ENCODE measurements around the gene SLC5A4.
A peak's percentile ranks its signal among the peaks of the same experiment; 100 is the strongest.
"Not testable (repeated sequence)": the region's sequence is repeated elsewhere in the genome, so short reads cannot be mapped to it uniquely, and the experiment has no call there.

The SLC5A4 gene

DNA sequence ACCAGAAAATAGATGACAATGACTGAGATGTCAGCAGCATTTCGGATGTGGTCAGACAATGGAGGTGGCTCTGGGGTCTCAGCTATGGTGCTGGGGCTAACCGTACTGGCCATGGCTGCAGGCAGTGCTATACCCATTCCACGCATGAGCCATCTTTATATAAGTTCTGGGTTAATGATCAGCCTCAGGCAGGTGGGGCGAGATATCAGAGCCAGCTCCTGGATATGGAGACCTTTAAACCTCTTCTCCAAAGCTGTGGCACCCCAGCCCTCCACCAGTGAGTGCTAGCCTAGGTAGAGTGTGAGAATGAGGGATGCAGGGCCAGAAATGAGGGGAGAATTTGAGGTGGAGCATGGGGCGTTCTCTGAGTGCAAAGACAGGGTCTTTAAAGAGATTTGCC, at the start of gene SLC5A4:
TSS of gene SLC5A4 (minus strand) at position 131 of the 400 bp plus-strand sequence. CDS start at position 113, 18 bp downstream.
- Mint-ChIP-seq H3K36me3 (no peaks in the 10 kb centered on the region), H3K9me3 (no peaks in the 10 kb centered on the region), H3K4me3 (no peak within 1 kb of the TSS), H3K27me3 (peaks cover 13% of the 10 kb centered on the region), H3K4me1 (no peaks in the 10 kb centered on the region), H3K27ac (peak within 1 kb of the TSS; percentile 48)

DNA sequence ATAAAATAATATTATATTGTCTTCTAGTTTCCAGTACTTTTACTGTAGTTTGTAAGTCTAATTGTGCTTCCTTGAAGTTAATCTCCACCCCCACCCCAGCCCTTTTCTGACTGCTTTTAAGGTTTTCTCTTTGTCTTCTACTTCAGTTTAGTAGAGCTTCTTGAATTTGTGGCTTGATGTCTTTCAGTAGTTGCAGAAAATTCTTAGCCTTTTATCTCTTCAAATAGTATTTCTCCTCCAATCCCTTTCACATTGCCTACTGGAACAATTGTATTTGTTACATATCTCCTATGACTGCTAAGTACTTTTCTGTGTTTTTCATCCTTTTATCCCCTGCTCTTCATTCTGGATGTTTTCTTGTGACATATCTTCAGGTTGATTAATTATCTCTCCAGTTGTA, 38.8 kb upstream of the SLC5A4 start:
- not testable (repeated sequence) for H3K27me3 Mint-ChIP-seq, H3K36me3 Mint-ChIP-seq, H3K4me3 Mint-ChIP-seq, H3K27ac Mint-ChIP-seq, H3K4me1 Mint-ChIP-seq, H3K9me3 Mint-ChIP-seq

DNA sequence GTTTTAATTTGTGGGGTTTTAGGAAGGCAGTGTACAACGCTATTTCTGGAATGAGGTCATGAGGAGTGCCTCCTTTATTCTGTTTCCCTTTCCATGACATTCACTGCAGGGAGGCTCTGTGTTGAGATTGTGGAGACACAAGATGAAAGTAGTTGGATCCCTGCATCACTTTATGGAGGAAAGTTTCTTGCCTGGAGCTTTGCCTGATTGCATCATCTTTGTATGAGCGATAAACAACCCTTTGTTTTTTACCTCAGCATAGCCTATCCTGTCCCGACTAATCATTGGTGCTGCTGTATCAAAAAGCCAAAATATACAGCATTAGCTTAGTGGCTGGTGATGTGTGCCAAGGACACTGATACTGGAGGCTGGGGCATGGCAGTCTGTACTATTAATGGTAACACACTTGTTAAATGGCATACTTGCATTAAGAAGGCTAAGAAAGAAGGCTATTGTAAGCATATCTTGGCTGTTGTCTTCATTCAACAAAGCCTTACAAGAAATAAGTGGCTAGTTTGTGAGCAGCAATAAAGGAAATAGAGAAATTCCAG, 31.2 kb upstream of the SLC5A4 start:
- Mint-ChIP-seq H3K36me3 (peaks cover 1% of the 10 kb centered on the region), H3K4me3 (no peak overlapping the region), H3K4me1 (no peaks in the 10 kb centered on the region), H3K27ac (no peak overlapping the region), H3K9me3 (no peaks in the 10 kb centered on the region), H3K27me3 (peaks cover 11% of the 10 kb centered on the region)

DNA sequence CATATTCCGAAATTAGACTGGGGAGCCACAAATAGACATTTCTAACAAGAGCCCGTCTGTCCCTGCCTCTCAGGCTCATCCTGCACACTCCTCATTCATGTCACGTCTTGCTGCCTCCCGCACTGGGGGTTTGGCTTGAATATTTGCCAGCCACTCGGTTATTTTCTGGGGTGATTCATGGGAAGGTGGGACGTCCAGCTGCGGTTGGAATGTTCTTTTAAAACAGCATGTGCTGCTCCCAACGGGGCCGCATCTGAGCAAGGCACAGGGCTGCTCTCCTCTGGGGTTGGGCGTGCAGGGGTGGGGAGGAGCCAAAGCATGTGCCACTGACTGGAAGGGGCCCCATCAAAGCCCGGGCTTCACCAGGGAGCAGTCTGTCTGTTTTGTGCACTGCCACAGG, 25.9 kb upstream of the SLC5A4 start:
- no peak overlapping the region for H3K27ac Mint-ChIP-seq
- no peaks in the 10 kb centered on the region for H3K9me3 Mint-ChIP-seq
- H3K4me1 Mint-ChIP-seq, result no peaks in the 10 kb centered on the region
- H3K4me3 Mint-ChIP-seq, result no peak overlapping the region
- peaks cover 1% of the 10 kb centered on the region for H3K36me3 Mint-ChIP-seq
- peaks cover 8% of the 10 kb centered on the region for H3K27me3 Mint-ChIP-seq

DNA sequence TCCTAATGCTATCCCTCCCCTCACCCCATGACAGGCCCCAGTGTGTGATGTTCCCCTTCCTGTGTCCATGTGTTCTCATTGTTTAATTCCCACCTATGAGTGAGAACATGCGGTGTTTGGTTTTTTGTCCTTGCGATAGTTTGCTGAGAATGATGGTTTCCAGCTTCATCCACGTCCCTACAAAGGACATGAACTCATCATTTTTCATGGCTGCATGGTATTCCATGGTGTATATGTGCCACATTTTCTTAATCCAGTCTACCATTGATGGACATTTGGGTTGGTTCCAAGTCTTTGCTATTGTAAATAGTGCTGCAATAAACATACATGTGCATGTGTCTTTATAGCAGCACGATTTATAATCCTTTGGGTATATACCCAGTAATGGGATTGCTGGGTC, 20.2 kb upstream of the SLC5A4 start:
- not testable (repeated sequence) for H3K9me3 Mint-ChIP-seq, H3K27ac Mint-ChIP-seq, H3K27me3 Mint-ChIP-seq, H3K4me3 Mint-ChIP-seq, H3K36me3 Mint-ChIP-seq, H3K4me1 Mint-ChIP-seq

DNA sequence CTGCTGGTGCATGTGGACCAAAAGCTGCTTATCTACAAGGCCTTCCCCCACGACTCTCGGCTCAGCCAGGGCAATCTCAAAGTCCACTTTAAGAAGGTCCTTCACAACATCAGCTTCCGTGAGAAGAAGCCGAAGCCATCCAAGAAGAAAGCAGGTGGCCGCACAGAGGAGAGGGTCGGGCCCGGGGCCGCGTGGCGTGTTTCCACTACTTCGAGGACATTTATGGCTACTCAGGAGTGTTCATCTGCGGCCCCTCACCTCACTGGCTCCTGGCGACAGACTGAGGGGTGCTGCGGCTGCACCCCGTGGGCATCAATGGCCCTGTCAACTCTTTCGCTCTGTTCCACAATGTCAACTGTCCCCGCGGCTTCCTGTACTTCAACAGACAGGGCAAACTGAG, 16.2 kb upstream of the SLC5A4 start:
- Mint-ChIP-seq H3K4me3 (no peak overlapping the region), H3K36me3 (no peaks in the 10 kb centered on the region), H3K27ac (no peak overlapping the region), H3K4me1 (peaks cover 2% of the 10 kb centered on the region), H3K9me3 (no peaks in the 10 kb centered on the region), H3K27me3 (no peaks in the 10 kb centered on the region)

DNA sequence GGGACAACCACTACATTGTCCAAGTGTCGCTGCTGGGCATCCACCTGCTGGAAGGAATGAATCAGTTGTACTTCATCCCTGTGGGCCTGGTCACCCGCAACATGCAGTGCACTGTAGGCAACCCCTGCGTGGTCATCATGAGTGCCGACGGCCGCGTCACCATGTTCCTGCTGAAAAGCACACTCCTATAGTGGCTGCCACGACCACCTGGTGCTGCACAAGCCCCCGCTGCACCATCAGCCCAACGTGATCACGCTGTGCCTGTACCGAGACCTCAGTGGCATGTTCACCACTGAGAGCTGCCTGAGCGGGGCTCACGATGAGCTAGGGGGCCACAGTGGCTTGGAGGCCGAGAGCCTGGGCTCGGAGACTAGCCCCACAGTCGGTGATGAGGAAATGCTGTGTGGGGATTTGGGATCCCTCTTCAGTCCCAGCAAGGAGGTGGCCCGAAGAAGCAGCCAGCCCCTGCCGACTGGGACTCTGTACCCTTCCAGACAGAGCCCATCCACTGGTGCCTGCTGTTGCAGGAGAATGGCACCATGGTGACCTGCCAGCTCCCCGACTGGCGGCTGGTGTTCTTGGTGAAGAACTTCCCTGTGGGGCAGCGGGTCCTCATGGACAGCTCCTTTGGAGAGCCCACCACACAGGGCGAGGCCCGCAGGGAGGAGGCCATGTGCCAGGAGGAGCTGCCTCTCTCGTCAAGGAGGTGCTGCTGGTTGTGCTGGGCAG, 15.7 kb upstream of the SLC5A4 start:
- Mint-ChIP-seq H3K27me3 (no peaks in the 10 kb centered on the region), H3K9me3 (no peaks in the 10 kb centered on the region), H3K4me1 (peaks cover 8% of the 10 kb centered on the region), H3K27ac (no peak overlapping the region), H3K4me3 (no peak overlapping the region), H3K36me3 (no peaks in the 10 kb centered on the region)

DNA sequence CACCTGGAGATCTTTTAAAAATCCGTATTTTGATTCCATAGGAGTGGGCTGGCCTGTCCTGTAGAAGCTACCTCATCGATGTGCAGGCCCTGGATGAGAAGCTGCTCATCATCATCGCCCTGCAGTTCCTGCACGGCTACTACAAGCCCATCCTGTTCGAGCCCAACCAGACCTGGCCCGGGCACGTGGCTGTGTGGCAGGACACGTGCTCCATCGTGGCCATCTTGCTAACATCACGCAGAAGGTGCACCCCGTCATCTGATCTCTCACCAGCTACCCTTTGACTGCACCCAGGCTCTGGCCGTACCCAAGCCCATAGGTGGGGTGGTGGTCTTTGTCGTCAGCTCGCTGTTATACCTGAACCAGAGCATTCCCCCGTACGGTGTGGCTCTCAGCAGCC, 14.2 kb upstream of the SLC5A4 start:
- H3K27ac Mint-ChIP-seq, result no peak overlapping the region
- no peak overlapping the region for H3K4me3 Mint-ChIP-seq

DNA sequence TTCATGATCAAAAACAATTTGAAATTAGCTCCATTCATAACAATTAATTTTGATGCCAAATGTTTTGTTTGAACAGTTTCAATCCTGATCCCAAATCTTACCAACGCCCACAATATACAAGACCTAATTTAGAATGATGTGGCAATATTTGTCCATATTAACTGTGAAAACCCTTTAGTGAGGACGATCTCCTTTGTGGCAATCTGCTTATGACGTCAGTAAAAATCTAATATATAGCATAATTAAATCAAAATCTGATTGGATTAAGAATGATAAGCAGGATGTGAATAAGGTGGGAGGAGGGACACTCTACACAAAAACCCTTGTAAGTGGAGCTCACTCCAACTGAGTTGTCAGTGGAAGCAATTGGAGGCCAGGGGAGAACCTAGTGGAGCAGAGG, 11.9 kb upstream of the SLC5A4 start:
- H3K9me3 Mint-ChIP-seq, result no peaks in the 10 kb centered on the region
- no peak overlapping the region for H3K27ac Mint-ChIP-seq
- no peak overlapping the region for H3K4me3 Mint-ChIP-seq
- no peaks in the 10 kb centered on the region for H3K36me3 Mint-ChIP-seq
- peaks cover 11% of the 10 kb centered on the region for H3K4me1 Mint-ChIP-seq
- H3K27me3 Mint-ChIP-seq, result no peaks in the 10 kb centered on the region

More for the DNA sequence above, 14.2 kb upstream of the SLC5A4 start:
- Mint-ChIP-seq H3K36me3 (no peaks in the 10 kb centered on the region), H3K27me3 (no peaks in the 10 kb centered on the region), H3K9me3 (no peaks in the 10 kb centered on the region), H3K4me1 (peaks cover 11% of the 10 kb centered on the region)

DNA sequence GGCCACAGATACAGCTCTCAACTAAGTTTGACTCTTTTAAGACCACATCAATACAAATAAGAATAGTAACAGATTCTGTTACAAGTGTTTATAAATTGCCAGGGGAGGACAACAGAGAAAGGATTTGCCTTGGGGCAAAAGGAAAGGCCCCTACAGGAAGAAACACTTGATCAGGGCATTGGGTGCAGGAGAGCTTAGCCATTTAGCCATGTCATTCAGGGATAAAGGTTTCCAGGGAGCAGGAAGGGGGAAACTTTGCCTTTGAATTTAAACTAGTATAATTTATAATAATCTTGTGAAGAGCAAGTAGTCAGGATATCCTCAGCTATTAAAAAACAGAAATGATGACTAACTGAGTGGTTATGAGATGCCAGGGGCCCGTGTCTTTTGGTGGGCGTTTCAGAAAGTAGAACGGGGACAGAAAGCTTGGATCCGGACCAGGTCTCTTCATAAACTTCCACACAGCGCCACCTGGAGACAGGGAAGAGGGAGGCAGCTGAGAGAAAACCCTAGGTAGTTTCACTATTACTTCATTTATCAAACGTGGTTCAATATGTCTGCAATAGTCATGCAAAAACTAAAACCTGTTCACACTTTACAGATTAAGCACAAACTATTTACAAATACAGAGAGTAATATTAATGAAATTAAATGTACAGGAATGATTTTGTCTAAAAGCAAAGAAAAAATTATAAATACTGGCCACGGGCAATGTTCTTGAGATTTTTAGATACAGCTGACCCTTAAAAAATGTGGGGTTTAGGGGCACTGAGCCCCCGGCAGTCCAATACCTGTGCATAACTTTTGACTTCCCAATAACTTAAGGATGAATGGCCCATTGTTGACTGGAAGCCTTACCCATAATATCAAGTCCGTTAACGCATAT, 11.0 kb upstream of the SLC5A4 start:
- Mint-ChIP-seq H3K9me3 (no peaks in the 10 kb centered on the region), H3K27me3 (peaks cover 5% of the 10 kb centered on the region), H3K4me1 (peaks cover 11% of the 10 kb centered on the region), H3K4me3 (no peak overlapping the region), H3K27ac (no peak overlapping the region), H3K36me3 (no peaks in the 10 kb centered on the region)

DNA sequence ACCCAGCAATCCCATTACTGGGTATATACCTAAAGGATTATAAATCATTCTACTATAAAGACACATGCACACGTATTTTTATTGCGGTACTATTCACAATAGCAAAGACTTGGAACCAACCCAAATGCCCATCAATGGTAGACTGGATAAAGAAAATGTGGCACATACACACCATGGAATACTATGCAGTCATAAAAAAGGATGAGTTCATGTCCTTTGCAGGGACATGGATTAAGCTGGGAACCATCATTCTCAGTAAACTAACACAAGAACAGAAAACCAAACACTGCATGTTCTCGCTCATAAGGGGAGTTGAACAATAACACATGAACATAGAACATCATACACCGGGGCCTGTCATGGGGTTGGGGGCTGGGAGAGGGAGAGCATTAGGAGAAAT, 8.5 kb upstream of the SLC5A4 start:
- not testable (repeated sequence) for H3K4me3 Mint-ChIP-seq, H3K36me3 Mint-ChIP-seq, H3K9me3 Mint-ChIP-seq, H3K27ac Mint-ChIP-seq
- Mint-ChIP-seq H3K27me3 (peaks cover 13% of the 10 kb centered on the region), H3K4me1 (peaks cover 11% of the 10 kb centered on the region)

DNA sequence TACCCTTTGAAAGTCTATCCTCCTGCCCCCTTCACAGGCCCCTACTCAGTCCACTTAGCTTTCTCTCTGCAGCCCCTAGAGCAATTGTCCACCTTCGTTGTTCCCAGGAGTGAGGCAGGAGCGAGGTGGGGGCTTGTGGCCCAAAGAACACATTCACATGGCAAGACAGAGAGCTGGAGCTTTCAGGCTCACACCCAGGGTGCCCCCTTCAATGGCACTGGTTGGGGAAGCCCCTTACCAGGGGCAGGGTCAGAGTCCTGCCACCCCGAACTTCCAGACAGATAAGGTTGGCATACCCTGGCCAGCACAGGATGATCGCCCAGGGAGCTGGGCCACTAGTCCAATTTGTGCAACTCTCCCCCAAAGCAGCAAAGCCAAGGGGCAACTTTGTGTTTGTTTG, 6.2 kb upstream of the SLC5A4 start:
- Mint-ChIP-seq H3K9me3 (no peaks in the 10 kb centered on the region), H3K27me3 (peaks cover 15% of the 10 kb centered on the region), H3K4me3 (no peak overlapping the region), H3K4me1 (peaks cover 8% of the 10 kb centered on the region), H3K36me3 (no peaks in the 10 kb centered on the region), H3K27ac (no peak overlapping the region)

DNA sequence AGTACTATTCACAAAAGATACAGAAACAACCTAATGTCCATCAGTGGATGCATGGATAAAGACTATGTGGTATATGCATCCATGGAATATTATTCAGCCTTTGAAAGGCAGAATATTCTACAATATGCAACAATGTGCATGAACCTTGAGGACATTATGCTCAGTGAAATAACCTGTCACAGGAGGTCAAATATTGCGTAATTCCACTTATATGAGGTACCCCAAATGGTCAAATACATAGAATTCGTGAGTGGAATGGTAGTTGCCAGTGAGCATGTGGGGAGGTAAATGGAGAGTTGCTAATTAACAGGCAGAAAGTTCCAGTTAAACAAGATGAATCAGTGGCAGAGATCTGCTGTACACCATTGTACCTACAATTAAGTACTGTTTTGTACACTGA, 3.6 kb upstream of the SLC5A4 start:
- Mint-ChIP-seq H3K9me3 (no peaks in the 10 kb centered on the region), H3K27ac (no peak overlapping the region), H3K4me1 (no peaks in the 10 kb centered on the region), H3K36me3 (no peaks in the 10 kb centered on the region), H3K4me3 (no peak overlapping the region), H3K27me3 (peaks cover 18% of the 10 kb centered on the region)

DNA sequence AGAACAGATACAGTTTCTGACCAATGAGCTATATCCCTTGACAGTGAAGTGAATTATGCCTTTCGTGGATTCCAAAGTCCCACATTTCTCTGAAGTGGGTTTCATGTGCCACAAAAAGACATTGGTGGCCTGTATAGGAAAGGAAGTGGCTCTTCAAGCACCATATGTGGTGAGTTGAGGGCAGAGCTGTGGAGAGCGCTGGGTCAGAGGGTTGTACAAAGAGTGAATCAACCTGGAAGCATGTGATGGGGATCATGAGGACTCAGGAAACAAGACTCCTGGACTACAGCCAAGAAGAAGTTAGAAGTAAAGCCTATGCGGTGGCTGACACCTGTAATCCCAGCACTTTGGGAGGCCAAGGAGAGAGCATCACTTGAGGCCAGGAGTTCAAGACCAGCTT, 579 bp upstream of the SLC5A4 start:
- Mint-ChIP-seq H3K4me1 (no peaks in the 10 kb centered on the region), H3K4me3 (no peak overlapping the region), H3K27me3 (peaks cover 16% of the 10 kb centered on the region), H3K27ac (no peak overlapping the region), H3K36me3 (no peaks in the 10 kb centered on the region), H3K9me3 (no peaks in the 10 kb centered on the region)

DNA sequence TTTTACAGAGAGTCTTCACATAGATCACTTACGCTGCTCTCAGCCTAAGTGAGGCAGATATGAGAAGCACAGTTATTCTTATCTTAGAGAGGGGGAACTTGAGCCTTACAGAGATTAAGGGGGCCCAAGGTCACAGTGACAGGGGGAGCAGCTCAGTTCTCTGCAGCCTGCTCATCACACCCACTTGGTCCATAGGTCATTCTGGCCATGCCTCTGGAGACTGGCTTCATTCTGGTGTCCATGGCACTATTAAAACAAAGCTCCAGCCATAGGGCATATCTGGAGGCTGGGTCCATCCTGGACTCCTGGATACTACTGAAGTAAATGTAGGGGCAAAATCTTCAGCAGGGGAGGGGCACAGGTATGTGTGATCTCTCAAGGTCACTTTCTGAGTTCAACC, 5.9 kb downstream of the SLC5A4 start:
- H3K27ac Mint-ChIP-seq, result no peak overlapping the region
- H3K4me1 Mint-ChIP-seq, result no peaks in the 10 kb centered on the region
- no peaks in the 10 kb centered on the region for H3K9me3 Mint-ChIP-seq
- no peak overlapping the region for H3K4me3 Mint-ChIP-seq
- peaks cover 11% of the 10 kb centered on the region for H3K27me3 Mint-ChIP-seq
- no peaks in the 10 kb centered on the region for H3K36me3 Mint-ChIP-seq

DNA sequence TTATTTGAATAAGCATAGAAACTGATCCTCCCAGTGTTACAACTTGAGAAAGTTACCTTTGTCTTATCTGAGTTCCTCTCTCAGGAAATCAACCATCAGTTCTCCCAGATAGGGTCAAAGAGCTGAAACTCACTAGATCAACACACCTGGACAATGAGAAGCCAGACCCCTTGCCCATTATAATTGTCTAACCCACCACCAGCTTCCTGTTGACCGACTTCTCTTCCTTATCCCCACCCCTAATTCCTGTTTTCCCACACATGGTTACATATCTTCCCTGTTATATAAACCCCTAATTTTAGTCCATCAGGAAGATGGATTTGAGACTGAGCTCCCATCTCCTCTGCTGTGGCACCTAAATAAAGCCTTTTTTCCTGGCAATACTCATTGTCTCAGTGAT, 6.9 kb downstream of the SLC5A4 start:
- Mint-ChIP-seq H3K4me1 (no peaks in the 10 kb centered on the region), H3K36me3 (no peaks in the 10 kb centered on the region), H3K27ac (no peak overlapping the region), H3K27me3 (peaks cover 11% of the 10 kb centered on the region), H3K4me3 (no peak overlapping the region), H3K9me3 (no peaks in the 10 kb centered on the region)

Data from activated naive CD4-positive, alpha-beta T cell treated with anti-CD3 and anti-CD28 coated beads, Interleukin-2, amount 50 U/mL, for 24 hours (primary cell).